Ascending aorta (tissue), 2 donors: Measurements from ENCODE around the gene ST6GALNAC6. TPM values are rescaled to one million over a fixed set of nuclear protein-coding genes. Genes with fewer than 3 reads are reported as not detected.
A peak's percentile ranks its signal among the peaks of the same experiment; 100 is the strongest.

Source experiments
- DNase-seq, 2 donors: peaks; one replicate each; pipeline ENCODE4 v3.0.0-alpha.2; 2019; ENCODE audit warnings: low spot score in 2 of 2
- H3K27ac ChIP-seq, 2 donors: fragments of 200-600 bp; sonication (generic); one replicate each; pipeline ENCODE4 v1.5.1; 2016 to 2017; ENCODE audit warnings: mild to moderate bottlenecking in 1 of 2
- H3K27me3 ChIP-seq: fragments of 200-600 bp; sonication (generic); one replicate; pipeline ENCODE4 v1.5.1; 2017
- H3K36me3 ChIP-seq, 2 donors: fragments of 200-600 bp; sonication (generic); one replicate each; pipeline ENCODE4 v1.5.1; 2016
- H3K4me1 ChIP-seq, 2 donors: fragments of 200-600 bp; sonication (generic); one replicate each; pipeline ENCODE4 v1.5.1; 2016 to 2017; ENCODE audit warnings: mild to moderate bottlenecking in 1 of 2
- H3K4me3 ChIP-seq, 2 donors: fragments of 200-600 bp; sonication (generic); one replicate each; pipeline ENCODE4 v1.5.1; 2016 to 2017; ENCODE audit warnings: mild to moderate bottlenecking in 1 of 2
- H3K9me3 ChIP-seq, 2 donors: fragments of 200-600 bp; sonication (generic); one replicate each; pipeline ENCODE4 v1.5.1; 2016
- CTCF ChIP-seq, 3 experiments: fragments of 200-600 bp in 2 of 3; fragments of 450-650 bp in 1 of 3; sonication (generic) in 2 of 3; IDR thresholded peaks; one replicate each; pipeline ENCODE4 v1.5.1; 2016 to 2019; ENCODE audit warnings: antibody characterized with exemption in 3 of 3, mild to moderate bottlenecking in 1 of 3, moderate library complexity in 1 of 3
- intact Hi-C: fragments of 100-400 bp; cut with DNase I; formaldehyde crosslinking; loops from one replicate; pipeline ENCODE4 v1.15.1; 2023
- total RNA-seq: library from RNA; depleted of rRNA; stranded (reverse); fragments of >200 nt; gene quantifications from one replicate; pipeline ENCODE4 v1.1.0, GENCODE V29; 2016

Gene ST6GALNAC6
- total RNA-seq, 1 donor from 2014 or later, result 172 TPM

- no peak overlapping the region for H3K4me3 ChIP-seq
- H3K9me3 ChIP-seq, result no peaks in the 10 kb centered on the region
- H3K27ac ChIP-seq, result no peak overlapping the region
- no peaks in the 10 kb centered on the region for H3K27me3 ChIP-seq
- peaks cover 13 to 14% of the 10 kb centered on the region in 2 donors for H3K4me1 ChIP-seq
- intact Hi-C loops, result no loop called here
- H3K36me3 ChIP-seq, result peaks cover 11 to 25% of the 10 kb centered on the region in 2 donors
- no peak for TF ChIP-seq CTCF (IDR thresholded peaks at IDR 0.05)
- no peak for DNase-seq
Measured at GRCh38 chr9:127941062-127941960, 41.9 kb upstream of the ST6GALNAC6 start.

GRCh38 chr9:127940593-127940992 lies 41.2 kb upstream of the ST6GALNAC6 start:
- Histone ChIP-seq H3K4me3 (no peak overlapping the region), H3K27me3 (no peaks in the 10 kb centered on the region), H3K4me1 (peaks cover 16 to 21% of the 10 kb centered on the region in 2 donors), H3K27ac (no peak overlapping the region), H3K36me3 (peaks cover 11 to 25% of the 10 kb centered on the region in 2 donors), H3K9me3 (no peaks in the 10 kb centered on the region)
- DNase-seq, result no peak
- no peak for TF ChIP-seq CTCF (IDR thresholded peaks at IDR 0.05)
- intact Hi-C loops, result no loop called here

- intact Hi-C loops, result no loop called here
- Histone ChIP-seq H3K9me3 (no peaks in the 10 kb centered on the region), H3K27me3 (no peaks in the 10 kb centered on the region), H3K36me3 (peaks cover 0 to 17% of the 10 kb centered on the region in 2 donors), H3K27ac (peak overlapping the region; percentile 27 to 50), H3K4me3 (peak overlapping the region; percentile 69 to 78), H3K4me1 (peaks cover 16 to 21% of the 10 kb centered on the region in 2 donors)
- no peak for TF ChIP-seq CTCF (IDR thresholded peaks at IDR 0.05)
- DNase-seq, result no peak
Measured at GRCh38 chr9:127938298-127938690, 38.9 kb upstream of the ST6GALNAC6 start.

- H3K9me3 ChIP-seq, result no peaks in the 10 kb centered on the region
- peaks cover 16 to 21% of the 10 kb centered on the region in 2 donors for H3K4me1 ChIP-seq
- H3K36me3 ChIP-seq, result peaks cover 0 to 17% of the 10 kb centered on the region in 2 donors
- peak within 1 kb of the TSS; percentile 27 to 50 for H3K27ac ChIP-seq
- intact Hi-C loops, result no loop called here
- H3K27me3 ChIP-seq, result no peaks in the 10 kb centered on the region
- peak in 1 of 2 donors; percentile 88 for DNase-seq
- peak within 1 kb of the TSS; percentile 69 to 78 for H3K4me3 ChIP-seq
- TF ChIP-seq CTCF (IDR thresholded peaks at IDR 0.05), result no peak
Measured at GRCh38 chr9:127937388-127938297, 38.2 kb upstream of the ST6GALNAC6 start, which contains the start of gene DPM2. Gene DPM2 (minus strand): TSS chr9:127937854. CDS start chr9:127937820, 34 bp downstream.

- TF ChIP-seq CTCF (IDR thresholded peaks at IDR 0.05), result no peak
- intact Hi-C loops, result no loop called here
- peak overlapping the region; percentile 69 to 78 for H3K4me3 ChIP-seq
- H3K27ac ChIP-seq, result no peak overlapping the region
- peaks cover 12 to 21% of the 10 kb centered on the region in 2 donors for H3K4me1 ChIP-seq
- peaks cover 0 to 12% of the 10 kb centered on the region in 2 donors for H3K36me3 ChIP-seq
- H3K27me3 ChIP-seq, result no peaks in the 10 kb centered on the region
- H3K9me3 ChIP-seq, result no peaks in the 10 kb centered on the region
- no peak for DNase-seq
Measured at GRCh38 chr9:127937056-127937387, 37.6 kb upstream of the ST6GALNAC6 start.
